NCI-H146 (cell line): ENCODE measurements around the gene PHACTR4.
"Not testable (repeated sequence)": the region's sequence is repeated elsewhere in the genome, so short reads cannot be mapped to it uniquely, and the experiment has no call there.

Source experiments
- DNase-seq: peaks from one replicate; lab custom pipeline; 2025; lab: John Stamatoyannopoulos, UW

Gene PHACTR4

DNA sequence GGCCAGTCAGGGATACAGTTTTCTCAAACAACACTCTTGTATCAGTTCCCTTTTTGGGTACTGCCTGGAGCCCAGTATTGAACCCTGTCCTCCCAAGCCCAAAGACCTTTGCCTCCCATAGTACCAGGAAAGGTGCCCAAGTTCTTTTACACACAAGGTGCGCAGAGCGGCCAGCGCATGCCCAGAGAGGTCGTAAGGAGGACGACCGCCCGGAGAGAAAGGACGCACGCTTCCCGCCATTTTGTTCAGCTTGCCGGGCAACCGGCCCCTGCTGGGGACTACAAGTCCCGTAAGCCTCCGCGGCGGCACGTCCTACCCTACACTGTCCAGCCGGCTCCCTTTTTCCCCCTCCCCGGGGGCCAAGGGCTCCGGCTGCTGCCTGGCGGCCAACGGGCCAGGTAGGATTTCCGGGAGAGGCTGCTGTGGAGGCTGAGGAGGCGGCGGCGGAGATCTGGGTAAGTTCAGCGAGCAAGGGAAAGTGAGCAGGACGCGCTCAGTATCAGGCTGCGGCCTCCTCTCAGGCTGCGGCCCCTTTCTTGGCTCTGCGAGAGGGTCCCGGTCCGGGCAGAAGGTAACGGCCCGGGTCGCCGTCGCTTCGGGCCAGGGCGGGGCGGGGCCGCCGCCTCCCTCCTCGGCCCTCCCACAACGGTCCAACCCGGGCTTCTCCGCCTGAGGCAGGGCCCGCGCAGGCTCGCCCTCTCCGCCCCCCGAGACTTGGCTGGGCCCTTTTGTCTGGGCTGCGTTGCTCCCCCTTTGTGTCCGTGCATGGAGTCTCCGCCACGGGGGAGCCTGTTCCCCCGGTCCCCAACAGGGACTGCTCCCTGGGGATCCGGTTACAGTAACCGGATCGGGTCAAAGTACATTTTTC is at the start of gene PHACTR4:
Gene PHACTR4, plus strand, starts transcription at position 370 of the 868 bp plus-strand sequence. CDS start 37,708 bp downstream, outside the sequence.
- peak; percentile 96 for DNase-seq

DNA sequence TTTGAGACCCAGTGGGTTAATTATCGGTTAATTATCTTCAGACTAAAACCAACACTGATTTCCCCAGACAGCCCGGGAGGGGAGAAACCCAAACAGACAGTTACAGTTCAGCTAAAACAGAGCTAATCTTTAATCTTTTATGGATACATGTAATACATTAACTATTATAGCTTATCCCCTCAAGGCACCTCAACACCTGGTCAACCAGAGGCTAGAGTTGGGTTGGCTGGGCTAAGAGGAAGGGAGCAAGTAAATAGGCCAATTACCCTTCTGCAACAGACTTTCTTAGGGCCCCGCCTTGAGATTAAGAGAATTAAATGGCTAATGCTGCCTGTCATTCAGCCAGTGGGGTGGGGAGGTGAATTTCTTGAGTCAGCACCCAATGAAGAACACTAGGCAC is 47.3 kb upstream of the PHACTR4 start:
- peak; percentile 47 for DNase-seq

DNA sequence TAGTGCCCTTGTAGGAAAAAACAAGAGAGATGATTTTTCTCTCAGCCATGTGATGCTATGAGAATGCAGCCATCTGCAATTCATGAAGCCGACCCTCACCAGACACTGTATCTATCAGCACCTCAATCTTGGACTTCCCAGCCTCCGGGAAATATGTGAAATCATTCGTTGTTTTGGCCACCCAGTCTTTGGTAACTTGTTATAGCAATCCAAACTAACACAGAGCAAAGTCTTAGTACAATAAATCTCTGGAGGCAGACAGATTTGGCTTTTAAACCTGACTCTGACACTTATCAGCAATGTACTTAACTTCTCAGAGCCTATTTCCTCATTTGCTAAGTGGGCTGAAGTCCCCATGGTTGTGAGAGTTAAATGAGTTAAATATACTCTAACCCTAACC is 45.8 kb upstream of the PHACTR4 start:
- DNase-seq = no peak

DNA sequence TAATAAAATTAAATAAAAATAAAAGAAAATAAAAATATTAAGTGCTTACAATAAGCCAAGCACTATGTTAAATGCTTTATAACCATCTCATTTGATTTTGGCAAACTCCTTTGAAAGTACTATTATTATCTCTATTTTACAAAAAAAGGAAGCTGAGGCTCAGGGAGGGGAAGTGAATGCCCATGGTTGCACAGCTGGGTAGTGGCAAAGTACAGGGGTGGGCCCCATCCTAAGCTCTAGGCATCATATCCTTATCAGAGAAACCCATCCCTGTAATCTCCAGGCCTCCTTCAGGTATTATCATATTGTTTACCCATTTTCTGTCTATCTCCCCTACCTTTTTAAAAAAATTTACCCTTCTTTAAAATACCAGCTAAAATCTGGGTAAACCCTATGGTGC is 43.0 kb upstream of the PHACTR4 start:
- no peak for DNase-seq

DNA sequence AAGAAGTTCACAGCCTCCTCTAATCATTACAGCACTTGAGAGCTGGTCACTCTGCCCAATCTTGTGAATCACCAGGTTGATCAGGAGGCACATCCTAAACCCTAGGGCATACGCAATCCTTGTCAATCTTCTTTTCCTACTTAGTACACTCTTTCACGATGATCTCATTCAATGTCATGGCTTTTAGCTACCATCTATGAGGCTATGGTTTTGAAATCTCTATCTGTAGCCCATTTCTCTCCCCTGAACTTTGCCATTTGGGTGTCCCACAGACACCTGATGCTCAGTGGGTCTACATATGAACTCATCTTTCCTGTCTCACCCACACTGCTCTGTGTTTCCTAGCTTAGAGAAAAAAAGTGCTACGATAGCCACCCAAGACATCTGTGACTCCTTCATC is 42.6 kb upstream of the PHACTR4 start:
- DNase-seq = no peak

DNA sequence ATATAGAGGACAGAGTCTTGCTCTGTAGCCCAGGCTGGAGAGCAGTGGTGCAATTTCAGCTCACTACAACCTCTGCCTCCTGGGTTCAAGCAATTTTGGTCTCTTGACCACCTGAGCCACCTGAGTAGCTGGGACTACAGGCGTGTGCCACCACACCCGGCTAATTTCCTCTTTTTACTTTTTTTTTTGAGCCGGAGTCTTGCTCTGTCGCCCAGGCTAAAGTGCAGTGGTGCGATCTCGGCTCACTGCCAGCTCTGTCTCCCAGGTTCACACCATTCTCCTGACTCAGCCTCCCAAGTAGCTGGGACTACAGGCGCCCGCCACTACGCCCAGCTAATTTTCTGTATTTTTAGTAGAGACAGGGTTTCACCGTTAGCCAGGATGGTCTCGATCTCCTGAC is 42.1 kb upstream of the PHACTR4 start:
- DNase-seq = not testable (repeated sequence)

DNA sequence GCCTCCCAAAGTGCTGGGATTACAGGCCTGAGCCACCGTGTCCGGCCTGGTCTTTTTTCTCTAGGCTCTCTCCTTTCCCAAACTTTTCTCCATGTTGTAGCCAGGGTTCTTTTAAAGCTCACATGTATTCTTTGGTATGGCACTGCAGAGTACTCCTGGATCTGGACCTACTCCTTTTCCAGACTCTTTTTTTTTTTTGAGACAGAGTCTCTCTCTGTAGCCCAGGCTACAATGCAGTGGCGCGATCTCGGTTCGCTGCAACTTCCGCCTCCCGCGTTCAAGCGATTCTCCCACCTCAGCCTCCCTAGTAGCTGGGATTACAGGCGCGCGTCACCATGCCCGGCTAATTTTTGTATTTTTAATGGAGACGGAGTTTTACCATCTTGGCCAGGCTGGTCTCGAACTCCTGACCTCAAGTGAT is 41.3 kb upstream of the PHACTR4 start:
- no peak for DNase-seq

DNA sequence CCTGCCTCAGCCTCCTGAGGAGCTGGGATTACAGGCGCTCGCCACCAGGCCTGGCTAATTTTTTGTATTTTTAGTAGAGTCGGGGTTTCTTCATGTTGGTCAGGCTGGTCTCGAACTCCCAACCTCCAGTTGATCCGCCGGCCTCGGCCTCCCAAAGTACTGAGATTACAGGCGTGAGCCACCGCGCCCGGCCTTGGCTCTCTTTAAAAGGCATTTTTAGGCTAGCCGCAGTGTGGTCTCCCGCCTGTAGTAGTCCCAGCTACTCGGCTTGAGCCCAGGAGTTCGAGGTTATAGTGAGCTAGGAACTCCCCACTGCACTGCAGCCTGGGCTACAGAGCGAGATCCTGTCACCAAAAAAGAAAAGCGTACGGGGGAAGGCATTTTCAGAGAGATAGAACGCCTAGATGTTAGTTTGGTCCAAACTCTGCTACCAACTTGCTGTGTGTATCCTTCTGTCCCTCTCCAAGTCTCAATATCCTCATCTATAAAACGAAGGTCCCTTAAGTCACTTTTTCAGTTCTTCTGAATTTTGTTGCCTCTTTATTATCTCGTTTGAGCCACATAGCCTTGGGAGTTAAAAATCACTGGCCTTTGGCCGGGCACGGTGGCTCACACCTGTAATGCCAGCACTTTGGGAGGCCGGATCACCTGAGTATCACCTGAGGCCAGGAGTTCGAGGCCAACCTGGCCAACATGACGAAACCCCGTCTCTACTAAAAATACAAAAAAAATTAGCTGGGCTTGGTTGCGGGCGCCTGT is 40.0 kb upstream of the PHACTR4 start:
- no peak for DNase-seq

DNA sequence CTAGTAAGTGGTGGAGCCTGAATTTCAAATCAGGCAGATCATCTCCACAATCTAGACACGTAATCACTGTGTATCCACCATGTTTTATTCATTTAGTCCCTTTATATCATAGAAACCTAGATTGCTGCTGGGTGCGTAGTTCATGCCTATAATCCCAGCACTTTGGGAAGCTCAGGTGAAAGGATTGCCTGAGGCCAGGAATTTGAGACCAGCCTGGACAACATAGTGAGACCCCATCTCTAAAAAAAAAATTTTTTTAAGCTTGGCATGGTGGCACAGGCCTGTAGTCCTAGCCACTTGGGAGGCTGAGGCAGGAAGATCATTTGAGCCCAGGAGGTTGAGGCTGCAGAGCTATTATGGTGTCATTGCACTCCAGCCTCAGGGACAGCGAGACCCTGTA is 30.6 kb upstream of the PHACTR4 start:
- no peak for DNase-seq

DNA sequence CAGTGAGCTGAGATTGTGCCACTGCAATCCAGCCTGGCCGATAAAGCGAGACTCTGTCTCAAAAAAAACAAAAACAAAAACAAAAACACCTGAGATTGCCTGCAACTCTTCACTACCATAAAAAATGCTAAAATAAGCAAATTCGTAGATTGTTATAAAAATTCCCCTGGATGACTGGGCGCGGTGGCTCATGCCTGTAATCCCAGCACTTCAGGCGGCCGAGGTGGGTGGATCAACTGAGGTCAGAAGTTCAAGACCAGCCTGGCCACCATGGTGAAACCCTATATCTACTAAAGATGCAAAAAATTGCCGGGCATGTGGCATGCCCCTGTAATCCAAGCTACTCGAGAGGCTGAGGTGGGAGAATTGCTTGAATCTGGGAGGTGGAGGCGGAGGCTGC is 30.0 kb upstream of the PHACTR4 start:
- no peak for DNase-seq

DNA sequence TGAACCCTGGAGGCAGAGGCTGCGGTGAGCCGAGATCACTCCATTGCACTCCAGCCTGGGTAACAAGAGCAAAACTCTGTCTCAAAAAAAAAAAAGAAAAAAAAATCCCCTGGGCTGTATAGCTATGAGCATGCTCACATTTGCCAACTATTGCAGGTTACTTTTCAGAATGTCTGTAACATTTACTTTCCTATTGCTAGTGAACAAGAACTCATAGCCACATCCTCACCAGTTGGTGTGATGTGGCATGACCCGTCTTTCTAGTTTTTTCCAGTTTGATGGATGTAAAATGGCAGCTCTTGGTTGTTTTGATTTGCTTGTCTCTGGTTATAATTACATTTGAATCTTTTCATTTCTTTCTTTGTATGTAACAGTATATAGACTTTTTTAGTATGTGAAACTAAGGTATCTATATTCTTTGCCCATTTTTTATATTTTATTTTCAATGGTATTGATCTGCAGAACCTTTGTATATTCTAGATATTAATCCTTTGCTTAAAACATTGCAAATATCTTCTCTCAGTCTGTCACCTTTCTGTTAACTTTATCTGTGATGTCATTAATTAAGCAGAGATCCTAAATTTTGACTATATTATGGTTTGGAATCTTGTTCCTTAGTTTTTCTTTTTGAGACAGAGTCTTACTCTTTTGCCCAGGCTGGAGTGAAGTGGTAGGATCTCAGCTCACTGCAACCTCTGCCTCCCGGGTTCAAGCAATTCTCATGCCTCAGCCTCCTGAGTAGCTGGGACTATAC is 29.1 kb upstream of the PHACTR4 start:
- DNase-seq = no peak

DNA sequence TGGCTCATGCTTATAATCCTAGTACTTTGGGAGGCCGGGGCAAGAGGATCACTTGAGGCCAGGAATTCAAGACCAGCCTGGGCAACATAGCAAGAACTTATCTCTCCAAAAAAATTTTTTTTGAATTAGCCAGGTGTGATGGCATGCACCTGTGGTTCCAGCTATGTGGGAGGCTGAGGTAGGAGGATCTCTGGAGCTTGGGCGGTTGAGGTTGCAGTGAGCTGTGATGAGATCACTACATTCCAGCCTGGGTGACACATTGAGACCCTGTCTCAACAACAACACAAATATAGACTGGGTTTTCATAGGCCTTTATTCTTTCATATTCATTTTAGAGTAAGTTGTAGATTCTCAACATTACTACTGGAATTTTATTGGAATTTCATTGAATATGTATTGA is 27.9 kb upstream of the PHACTR4 start:
- no peak for DNase-seq

DNA sequence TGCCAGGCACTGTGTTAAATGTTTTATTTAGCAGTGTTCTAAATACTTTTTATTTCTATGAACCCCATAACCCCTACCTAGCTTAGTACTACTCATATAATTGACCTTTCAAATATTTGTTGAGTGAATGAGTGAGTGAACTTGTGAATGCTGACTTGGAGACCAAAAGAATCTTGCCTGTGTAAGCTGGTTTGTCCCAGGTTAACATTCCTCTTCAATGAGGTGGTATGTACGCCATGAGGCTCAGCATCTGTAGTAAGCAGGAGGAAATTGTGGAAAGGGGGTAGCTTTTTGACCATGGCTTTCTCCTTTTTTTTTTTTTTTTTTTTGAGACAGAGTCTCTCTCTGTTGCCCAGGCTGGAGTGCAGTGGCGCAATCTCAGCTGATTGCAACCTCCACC is 26.1 kb upstream of the PHACTR4 start:
- no peak for DNase-seq

DNA sequence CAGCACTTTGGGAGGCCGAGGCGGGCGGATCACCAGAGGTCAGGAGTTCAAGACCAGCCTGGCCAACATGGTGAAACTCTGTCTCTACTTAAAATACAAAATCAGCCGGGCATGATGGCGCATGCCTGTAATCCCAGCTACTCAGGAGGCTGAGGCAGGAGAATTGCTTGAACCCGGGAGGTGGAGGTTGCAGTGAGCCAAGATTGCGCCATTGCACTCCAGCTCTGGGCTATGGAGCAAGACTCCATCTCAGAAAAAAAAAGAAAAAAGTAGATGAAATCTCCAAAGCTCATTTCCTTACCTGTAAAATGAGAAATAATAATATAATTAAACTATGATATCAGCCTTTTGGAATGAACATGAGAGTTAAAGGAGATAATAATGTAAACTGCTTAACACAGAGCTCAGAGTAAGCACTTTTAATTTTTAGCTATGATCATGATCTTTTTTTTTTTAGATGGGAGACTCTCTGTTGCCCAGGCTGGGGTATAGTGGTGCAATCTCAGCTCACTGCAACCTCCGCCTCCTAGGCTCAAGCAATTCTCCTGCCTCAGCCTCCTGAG is 16.2 kb upstream of the PHACTR4 start:
- DNase-seq = not testable (repeated sequence)

DNA sequence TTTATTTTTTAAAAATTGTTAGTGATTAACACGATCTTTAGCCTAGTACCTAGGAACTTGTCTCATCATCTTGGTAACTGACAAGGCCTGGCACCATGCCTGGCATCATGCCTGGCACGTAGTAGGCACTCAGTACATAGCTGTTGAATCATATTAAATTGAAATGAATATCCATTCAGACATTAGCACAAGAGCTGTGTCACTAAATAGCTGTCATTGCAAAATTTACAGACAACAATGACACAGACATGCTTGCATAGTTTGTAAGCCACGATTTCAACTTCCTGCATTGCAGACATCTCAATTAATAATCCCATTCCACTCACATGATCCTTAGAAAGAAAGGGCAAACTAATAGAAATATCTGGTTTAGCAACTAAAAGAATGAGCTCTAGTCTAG is 15.4 kb upstream of the PHACTR4 start:
- DNase-seq = no peak

DNA sequence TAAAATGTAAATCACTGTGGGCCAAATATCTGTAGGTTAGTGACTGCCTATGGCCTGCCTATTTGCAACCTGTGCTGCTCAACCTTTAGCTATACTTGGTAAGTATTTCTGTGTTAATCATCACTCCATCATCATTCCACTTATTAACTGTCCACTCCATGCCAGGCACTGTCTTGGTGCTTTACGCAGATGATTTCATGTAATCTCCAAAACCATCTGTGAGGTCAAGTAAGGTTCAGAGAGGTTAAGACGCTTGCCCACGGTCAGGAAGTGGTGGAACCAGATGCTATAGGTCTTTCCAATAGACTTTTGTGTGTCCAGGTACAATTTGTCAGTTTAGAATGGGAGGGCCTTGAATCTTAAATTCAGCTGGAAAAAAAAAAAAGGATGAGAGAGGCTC is 10.8 kb upstream of the PHACTR4 start:
- DNase-seq = no peak

DNA sequence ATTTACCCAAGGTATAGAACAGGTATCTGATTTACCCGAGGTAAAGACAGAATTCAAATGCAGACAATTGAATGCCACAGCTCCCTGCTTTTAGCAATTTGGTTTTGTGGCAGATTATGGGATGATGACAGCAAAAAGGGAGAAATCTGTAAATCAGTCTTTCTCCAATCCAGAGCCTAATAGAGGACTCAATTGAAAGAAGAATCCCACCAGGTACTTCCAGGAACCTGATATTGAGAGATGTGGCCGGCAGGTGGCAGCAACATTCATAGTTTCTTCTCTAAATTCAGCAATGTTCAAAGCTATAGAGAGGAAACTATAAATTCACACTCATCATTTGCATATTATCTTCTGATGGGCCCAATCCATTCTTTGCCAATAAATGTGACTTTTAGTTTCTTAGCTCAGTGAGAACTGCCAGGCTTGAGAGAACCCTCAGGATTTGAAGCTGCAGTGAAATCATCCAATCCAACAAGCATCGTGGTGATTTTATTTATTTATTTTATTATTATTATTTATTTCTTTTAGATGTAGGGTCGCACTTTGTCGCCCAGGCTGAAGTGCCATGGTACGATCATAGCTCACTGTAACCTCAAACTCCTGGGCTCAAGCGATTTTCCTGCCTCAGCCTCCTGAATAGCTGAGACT is 9.8 kb upstream of the PHACTR4 start:
- peak; percentile 36 for DNase-seq

DNA sequence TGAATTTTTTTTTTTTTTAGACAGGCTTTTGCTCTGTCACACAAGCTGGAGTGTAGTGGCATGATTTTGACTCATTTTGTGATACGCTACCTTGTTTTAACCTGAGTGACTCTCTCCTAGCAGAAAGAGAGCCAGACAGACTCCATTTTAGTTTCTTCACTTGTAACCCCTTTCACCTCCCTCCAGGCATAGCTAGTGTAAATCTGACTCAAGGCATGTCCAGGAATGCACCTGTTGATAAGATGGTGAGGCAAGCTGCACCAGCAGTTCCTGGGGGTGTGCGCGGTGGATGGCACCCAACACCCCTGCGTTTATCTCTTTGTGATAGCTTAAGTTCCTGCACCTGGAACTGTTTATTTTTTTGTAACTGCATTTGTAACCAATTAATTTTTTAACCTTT is 4.7 kb upstream of the PHACTR4 start:
- DNase-seq = no peak

DNA sequence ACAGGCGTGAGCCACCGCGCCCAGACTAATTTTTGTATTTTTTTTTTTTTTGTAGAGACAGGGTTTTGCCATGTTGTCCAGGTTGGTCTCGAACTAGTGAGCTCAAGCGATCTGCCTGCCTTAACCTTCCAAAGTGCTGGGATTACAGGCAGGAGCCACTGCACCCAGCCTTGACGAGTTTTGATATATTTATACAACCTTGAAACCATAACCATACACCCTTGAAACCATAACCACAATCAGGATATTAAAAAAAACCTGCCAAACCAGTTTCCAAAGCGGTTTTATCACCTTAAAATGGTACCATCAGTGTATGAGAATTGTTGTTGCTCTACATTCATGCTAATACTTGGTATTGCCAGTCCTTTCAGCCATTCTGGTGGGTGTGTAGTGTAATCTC is 3.7 kb upstream of the PHACTR4 start:
- no peak for DNase-seq

DNA sequence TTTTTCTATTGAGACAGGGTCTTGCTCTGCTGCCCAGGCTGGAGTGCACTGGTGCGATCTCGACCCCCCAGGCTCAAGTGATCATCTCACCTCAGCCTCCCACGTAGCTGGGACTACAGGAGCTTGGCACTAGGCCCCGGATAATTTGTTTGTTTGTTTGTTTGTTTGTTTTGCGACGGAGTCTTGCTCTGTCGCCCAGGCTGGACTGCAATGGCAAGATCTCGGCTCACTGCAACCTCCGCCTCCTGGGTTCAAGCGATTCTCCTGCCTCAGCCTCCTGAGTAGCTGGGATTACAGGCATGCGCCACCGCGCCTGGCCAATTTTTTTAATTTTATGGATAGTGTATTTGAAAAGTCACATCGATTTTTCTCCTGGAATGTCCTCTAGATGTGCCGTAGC is 932 bp upstream of the PHACTR4 start:
- DNase-seq = not testable (repeated sequence)

DNA sequence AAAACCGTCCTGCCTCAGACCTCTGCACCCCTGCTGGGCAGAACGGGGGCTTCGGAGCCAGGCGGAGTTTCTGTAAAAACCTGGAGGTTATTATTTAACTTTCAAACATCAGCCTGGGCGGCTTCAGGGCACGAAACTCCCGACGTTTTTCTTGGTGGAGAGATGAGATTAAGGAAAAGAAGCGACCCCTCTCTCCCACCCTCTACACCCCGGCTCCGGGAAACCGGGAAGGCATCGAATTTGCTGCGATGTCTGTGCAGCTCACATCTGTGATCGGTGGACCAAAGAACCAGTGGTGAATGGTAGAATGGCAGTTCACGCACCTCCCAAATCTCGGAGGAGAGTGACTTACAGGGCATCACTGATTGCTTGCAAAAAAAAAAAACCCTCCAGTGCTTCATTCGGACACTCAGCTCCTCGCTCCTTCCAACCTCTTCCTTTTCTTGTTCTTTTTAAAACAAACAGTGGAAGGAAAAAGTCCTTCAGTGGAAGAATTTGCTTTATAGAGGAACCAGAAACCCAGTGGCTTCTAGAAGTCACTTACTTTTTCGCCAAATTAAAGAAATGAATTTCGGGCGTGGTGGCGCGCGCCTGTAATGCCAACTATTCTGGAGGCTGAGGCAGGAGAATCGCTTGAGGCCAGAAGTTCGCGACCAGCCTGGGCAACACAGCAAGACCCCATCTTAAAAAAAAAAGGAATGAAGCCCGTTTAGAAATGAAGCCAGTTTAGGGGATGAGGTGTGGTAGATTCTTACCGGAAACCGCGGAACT is 884 bp downstream of the PHACTR4 start:
- peak; percentile 34 for DNase-seq
